Measurements from ENCODE around the gene FOXP1.

Gene FOXP1

GRCh38 chr3:71269906-71270305 is 313.6 kb downstream of the FOXP1 start:
- no peaks in the 10 kb centered on the region for H3K4me1 ChIP-seq (ENCODE audit: control insufficient read depth, low read length)
- no peaks in the 10 kb centered on the region for H3K27me3 ChIP-seq (ENCODE audit: control insufficient read depth, low read length)
- peaks cover 3% of the 10 kb centered on the region for H3K79me2 ChIP-seq (ENCODE audit: control insufficient read depth, low read length)
- H3F3A ChIP-seq (ENCODE audit: control insufficient read depth, insufficient read depth): no peaks in the 10 kb centered on the region
- H3K4me3 ChIP-seq (ENCODE audit: low read length): no peak overlapping the region
- H3K9me2 ChIP-seq (replicated peaks; ENCODE audit: control insufficient read depth, low read length): no peaks in the 10 kb centered on the region
- H3K36me3 ChIP-seq (ENCODE audit: control insufficient read depth, low read length): peaks cover 6% of the 10 kb centered on the region
- H3K4me2 ChIP-seq (ENCODE audit: low read length): no peak overlapping the region
- no peak for TF ChIP-seq EZH2phosphoT487 (IDR thresholded peaks at IDR 0.05; ENCODE audit: borderline replicate concordance, low read length)
- H3K9me3 ChIP-seq (ENCODE audit: control insufficient read depth, insufficient read depth, low read length): no peaks in the 10 kb centered on the region
- no peak overlapping the region for H3K27ac ChIP-seq (ENCODE audit: low read depth, low read length)
- peaks cover 6% of the 10 kb centered on the region for H4K20me1 ChIP-seq (ENCODE audit: control insufficient read depth, insufficient read depth, low read depth, low read length)

- H3K79me2 ChIP-seq (ENCODE audit: control insufficient read depth, low read length): peaks cover 3% of the 10 kb centered on the region; the same call in 1 of the 2 replicates
- H4K20me1 ChIP-seq (ENCODE audit: control insufficient read depth, insufficient read depth, low read depth, low read length): peaks cover 6% of the 10 kb centered on the region
- no peaks in the 10 kb centered on the region for H3K9me3 ChIP-seq (ENCODE audit: control insufficient read depth, insufficient read depth, low read length)
- TF ChIP-seq EZH2phosphoT487 (IDR thresholded peaks at IDR 0.05; ENCODE audit: borderline replicate concordance, low read length) (no peak), CTCF (IDR thresholded peaks at IDR 0.05; ENCODE audit: low read depth, low read length, poor library complexity, severe bottlenecking) (no peak)
- no peaks in the 10 kb centered on the region for H3K9me2 ChIP-seq (replicated peaks; ENCODE audit: control insufficient read depth, low read length)
- H3K27ac ChIP-seq (ENCODE audit: low read depth, low read length): no peak overlapping the region
- H3F3A ChIP-seq (ENCODE audit: control insufficient read depth, insufficient read depth): no peaks in the 10 kb centered on the region
- no peak overlapping the region for H3K4me2 ChIP-seq (ENCODE audit: low read length)
- H3K27me3 ChIP-seq (ENCODE audit: control insufficient read depth, low read length): no peaks in the 10 kb centered on the region
- no peaks in the 10 kb centered on the region for H3K4me1 ChIP-seq (ENCODE audit: control insufficient read depth, low read length)
- no peak overlapping the region for H3K4me3 ChIP-seq (ENCODE audit: low read length)
- peaks cover 6% of the 10 kb centered on the region for H3K36me3 ChIP-seq (ENCODE audit: control insufficient read depth, low read length)
These were observed 315.0 kb downstream of the FOXP1 start for GRCh38 chr3:71268462-71268999.

GRCh38 chr3:71266875-71267274 is 316.7 kb downstream of the FOXP1 start:
- H3K27ac ChIP-seq (ENCODE audit: low read depth, low read length): no peak overlapping the region
- no peaks in the 10 kb centered on the region for H3K9me2 ChIP-seq (replicated peaks; ENCODE audit: control insufficient read depth, low read length)
- TF ChIP-seq EZH2phosphoT487 (IDR thresholded peaks at IDR 0.05; ENCODE audit: borderline replicate concordance, low read length) (no peak), CTCF (IDR thresholded peaks at IDR 0.05; ENCODE audit: low read depth, low read length, poor library complexity, severe bottlenecking) (no peak)
- H3K4me1 ChIP-seq (ENCODE audit: control insufficient read depth, low read length): no peaks in the 10 kb centered on the region
- H3K36me3 ChIP-seq (ENCODE audit: control insufficient read depth, low read length): peaks cover 6% of the 10 kb centered on the region
- no peak overlapping the region for H3K4me2 ChIP-seq (ENCODE audit: low read length)
- H3K9me3 ChIP-seq (ENCODE audit: control insufficient read depth, insufficient read depth, low read length): no peaks in the 10 kb centered on the region
- H3F3A ChIP-seq (ENCODE audit: control insufficient read depth, insufficient read depth): no peaks in the 10 kb centered on the region
- no peak overlapping the region for H3K4me3 ChIP-seq (ENCODE audit: low read length)
- no peaks in the 10 kb centered on the region for H3K27me3 ChIP-seq (ENCODE audit: control insufficient read depth, low read length)
- H3K79me2 ChIP-seq (ENCODE audit: control insufficient read depth, low read length): peaks cover 3% of the 10 kb centered on the region; the same call in 1 of the 2 replicates
- H4K20me1 ChIP-seq (ENCODE audit: control insufficient read depth, insufficient read depth, low read depth, low read length): peaks cover 2% of the 10 kb centered on the region; the same call in 1 of the 2 replicates

GRCh38 chr3:71265365-71265915 is 318.1 kb downstream of the FOXP1 start:
- Histone ChIP-seq H3K9me2 (replicated peaks; ENCODE audit: control insufficient read depth, low read length) (no peaks in the 10 kb centered on the region), H3K27me3 (ENCODE audit: control insufficient read depth, low read length) (no peaks in the 10 kb centered on the region), H3K79me2 (ENCODE audit: control insufficient read depth, low read length) (peaks cover 3% of the 10 kb centered on the region; the same call in 1 of the 2 replicates), H3K4me3 (ENCODE audit: low read length) (no peak overlapping the region), H3K36me3 (ENCODE audit: control insufficient read depth, low read length) (peaks cover 6% of the 10 kb centered on the region), H3K4me1 (ENCODE audit: control insufficient read depth, low read length) (no peaks in the 10 kb centered on the region), H3K4me2 (ENCODE audit: low read length) (no peak overlapping the region), H3F3A (ENCODE audit: control insufficient read depth, insufficient read depth) (no peaks in the 10 kb centered on the region), H4K20me1 (ENCODE audit: control insufficient read depth, insufficient read depth, low read depth, low read length) (0 out of 2 replicates have a peak, but pooled peaks cover 2% of the 10 kb centered on the region), H3K27ac (ENCODE audit: low read depth, low read length) (no peak overlapping the region), H3K9me3 (ENCODE audit: control insufficient read depth, insufficient read depth, low read length) (no peaks in the 10 kb centered on the region)
- TF ChIP-seq EZH2phosphoT487 (IDR thresholded peaks at IDR 0.05; ENCODE audit: borderline replicate concordance, low read length) (no peak), CTCF (IDR thresholded peaks at IDR 0.05; ENCODE audit: low read depth, low read length, poor library complexity, severe bottlenecking) (no peak)
